ENCODE results near the gene ZC3HAV1L. TPM values are rescaled to one million over a fixed set of nuclear protein-coding genes. Genes with fewer than 3 reads are reported as not detected.
"Not testable (repeated sequence)": the region's sequence is repeated elsewhere in the genome, so short reads cannot be mapped to it uniquely, and the experiment has no call there.

ZC3HAV1L gene
- total RNA-seq, 1 experiment from 2014 or later = 11.8 TPM

DNA sequence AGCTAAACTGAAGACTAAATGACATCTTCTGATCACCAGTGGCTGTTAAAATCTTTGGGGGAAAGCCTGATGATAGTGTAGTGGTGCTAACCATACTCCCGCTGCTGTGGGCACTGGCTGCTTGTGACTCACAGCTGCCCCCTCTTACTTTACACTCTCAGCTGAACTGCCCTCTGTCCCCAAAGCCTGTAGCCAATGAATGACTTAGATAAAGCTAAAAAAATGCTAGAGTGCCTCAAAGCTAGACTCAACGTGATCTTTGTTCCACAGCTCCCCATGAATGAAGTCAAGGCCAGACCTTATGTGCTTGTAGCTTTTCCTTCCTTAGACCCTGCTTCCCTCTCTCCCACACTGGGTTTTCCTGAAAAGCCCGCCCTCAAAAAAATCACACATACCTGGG, 6.5 kb downstream of the ZC3HAV1L start:
- DNase-seq (ENCODE audit: low read depth, low spot score) (no peak), ATAC-seq (no peak)
- no TSS peak for BruUV-seq (replicated peaks)
- H3K9me2 ChIP-seq (ENCODE audit: insufficient read depth) = no peaks in the 10 kb centered on the region
- H2AFZ ChIP-seq (ENCODE audit: low read depth, low read length, poor library complexity, severe bottlenecking) = no peak overlapping the region
- ChIA-PET RAD21 (ENCODE audit: low non-redundant PET in 1 of 2, low total read pairs in 2 of 2, uncharacterized antibody in 2 of 2, unreplicated experiment in 2 of 2) (no interaction called here), CTCF (no interaction called here), POLR2A (no interaction called here)
- H3K4me2 ChIP-seq (ENCODE audit: low read length) = no peak overlapping the region
- no peaks in the 10 kb centered on the region for H3K9me3 ChIP-seq (ENCODE audit: control insufficient read depth in 1 of 2, insufficient read depth in 1 of 2, low read depth in 1 of 2, low read length in 2 of 2)
- peaks cover 33% of the 10 kb centered on the region for H3K79me2 ChIP-seq (ENCODE audit: insufficient read depth, low read length)
- no peak overlapping the region for H3K27ac ChIP-seq (ENCODE audit: low read depth, low read length)
- H4K20me1 ChIP-seq (ENCODE audit: insufficient read depth) = no peaks in the 10 kb centered on the region
- TF ChIP-seq ZFX (IDR thresholded peaks at IDR 0.05) (no peak), TCF7L2 (IDR thresholded peaks at IDR 0.05; ENCODE audit: borderline replicate concordance, extremely low read depth, insufficient read depth, insufficient read length) (no peak), POLR2A (IDR thresholded peaks at IDR 0.05; ENCODE audit: borderline replicate concordance, extremely low read depth, insufficient read depth, insufficient read length) (no peak), YY1 (IDR thresholded peaks at IDR 0.05; ENCODE audit: extremely low read depth, insufficient replicate concordance, low read depth, low read length) (no peak), EZH2phosphoT487 (IDR thresholded peaks at IDR 0.05; ENCODE audit: borderline replicate concordance) (no peak), SRF (IDR thresholded peaks at IDR 0.05; ENCODE audit: low read depth) (no peak)
- TF ChIP-seq, protein P1, sequence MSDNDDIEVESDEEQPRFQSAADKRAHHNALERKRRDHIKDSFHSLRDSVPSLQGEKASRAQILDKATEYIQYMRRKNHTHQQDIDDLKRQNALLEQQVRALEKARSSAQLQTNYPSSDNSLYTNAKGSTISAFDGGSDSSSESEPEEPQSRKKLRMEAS (IDR thresholded peaks at IDR 0.05) = no peak
- peaks cover 40 to 69% of the 10 kb centered on the region in 2 experiments for H3K36me3 ChIP-seq (ENCODE audit: control insufficient read depth in 1 of 2, insufficient read depth in 2 of 2, low read length in 2 of 2)
- H3K9ac ChIP-seq (ENCODE audit: low read length) = no peak overlapping the region
- intact Hi-C loops (cut with micrococcal nuclease) = no loop called here
- peaks cover 2 to 4% of the 10 kb centered on the region in 2 experiments; a peak in 3 of 4 replicates for H3K4me1 ChIP-seq (ENCODE audit: control insufficient read depth in 1 of 2, insufficient read depth in 2 of 2, low read length in 2 of 2)
- no peak overlapping the region for H3K4me3 ChIP-seq (replicated peaks in 1 of 2; ENCODE audit: low read depth in 1 of 2, low read length in 2 of 2)
- no peaks in the 10 kb centered on the region for H3K27me3 ChIP-seq (ENCODE audit: insufficient read depth, low read length)

DNA sequence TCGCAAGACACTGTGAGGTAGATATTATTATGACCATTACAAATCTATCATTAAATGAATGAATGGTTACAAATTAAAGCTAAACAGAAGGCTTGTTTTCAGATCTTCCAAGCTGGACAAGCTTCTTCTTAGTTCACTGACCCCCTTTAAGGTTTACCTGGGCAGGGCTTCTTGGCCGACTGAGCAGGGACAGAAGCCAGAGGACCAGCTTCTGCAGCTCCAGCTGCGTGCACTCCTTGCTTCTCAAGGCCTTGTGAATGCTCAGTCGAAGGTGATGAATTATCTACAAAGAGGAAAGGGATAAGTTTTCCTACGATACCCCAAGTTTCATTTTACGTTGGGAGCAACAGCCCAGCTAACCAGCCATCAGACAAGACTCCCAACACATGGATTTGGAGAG, 9.3 kb downstream of the ZC3HAV1L start:
- POLR2A ChIA-PET = no interaction called here

DNA sequence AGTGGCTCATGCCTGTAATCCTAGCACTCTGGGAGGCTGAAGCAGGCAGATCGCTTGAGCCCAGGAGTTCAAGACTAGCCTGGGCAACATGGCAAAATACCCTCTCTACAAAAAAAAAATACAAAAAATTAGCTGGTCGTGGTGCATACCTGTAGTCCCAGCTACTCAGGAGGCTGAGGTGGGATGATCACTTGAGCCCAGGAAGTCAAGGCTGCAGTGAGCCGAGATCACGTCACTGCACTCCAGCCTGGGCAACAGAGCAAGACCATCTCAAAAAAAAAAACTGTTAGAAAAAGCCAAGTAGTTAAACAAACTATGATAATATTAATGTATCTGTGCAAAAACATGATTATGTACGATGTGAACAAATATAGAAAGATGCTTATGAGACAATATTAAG, 10.0 kb downstream of the ZC3HAV1L start:
- H3K36me3 ChIP-seq (ENCODE audit: control insufficient read depth in 1 of 2, insufficient read depth in 2 of 2, low read length in 2 of 2) = peaks cover 55 to 58% of the 10 kb centered on the region in 2 experiments
- ATAC-seq; H3K4me2 ChIP-seq (ENCODE audit: low read length); H3K4me3 ChIP-seq (replicated peaks in 1 of 2; ENCODE audit: low read depth in 1 of 2, low read length in 2 of 2); H3K9me2 ChIP-seq (ENCODE audit: insufficient read depth); H3K4me1 ChIP-seq (ENCODE audit: control insufficient read depth in 1 of 2, insufficient read depth in 2 of 2, low read length in 2 of 2); intact Hi-C loops (cut with micrococcal nuclease); POLR2A ChIA-PET; H3K27me3 ChIP-seq (ENCODE audit: insufficient read depth, low read length); H4K20me1 ChIP-seq (ENCODE audit: insufficient read depth); H3K9ac ChIP-seq (ENCODE audit: low read length); BruUV-seq (replicated peaks); H3K27ac ChIP-seq (ENCODE audit: low read depth, low read length); H2AFZ ChIP-seq (ENCODE audit: low read depth, low read length, poor library complexity, severe bottlenecking); DNase-seq (ENCODE audit: low read depth, low spot score); RAD21 ChIA-PET (ENCODE audit: low non-redundant PET in 1 of 2, low total read pairs in 2 of 2, uncharacterized antibody in 2 of 2, unreplicated experiment in 2 of 2); H3K9me3 ChIP-seq (ENCODE audit: control insufficient read depth in 1 of 2, insufficient read depth in 1 of 2, low read depth in 1 of 2, low read length in 2 of 2); H3K79me2 ChIP-seq (ENCODE audit: insufficient read depth, low read length): not testable (repeated sequence)
- CTCF ChIA-PET = interaction anchor here (1.1 to 1.8 kb wide), 2 partner anchors 9 to 49 kb away, joined by 3 to 8 read pairs; no protein-coding TSS in a partner anchor

More for the DNA sequence above, 9.3 kb downstream of the ZC3HAV1L start:
- peaks cover 14% of the 10 kb centered on the region; the same call in 1 of the 2 replicates for H3K79me2 ChIP-seq (ENCODE audit: insufficient read depth, low read length)
- peaks cover 51 to 62% of the 10 kb centered on the region in 2 experiments for H3K36me3 ChIP-seq (ENCODE audit: control insufficient read depth in 1 of 2, insufficient read depth in 2 of 2, low read length in 2 of 2)
- no peak for DNase-seq (ENCODE audit: low read depth, low spot score)
- ChIA-PET RAD21 (ENCODE audit: low non-redundant PET in 1 of 2, low total read pairs in 2 of 2, uncharacterized antibody in 2 of 2, unreplicated experiment in 2 of 2) (no interaction called here), CTCF (interaction anchor here (1.1 to 1.8 kb wide), 2 partner anchors 9 to 48 kb away, joined by 3 to 8 read pairs; no protein-coding TSS in a partner anchor)
- H3K9ac ChIP-seq (ENCODE audit: low read length) = no peak overlapping the region
- no peak overlapping the region for H3K4me3 ChIP-seq (replicated peaks in 1 of 2; ENCODE audit: low read depth in 1 of 2, low read length in 2 of 2)
- no peak overlapping the region for H3K4me2 ChIP-seq (ENCODE audit: low read length)
- no peak for TF ChIP-seq SP1 (IDR thresholded peaks at IDR 0.05; ENCODE audit: low read depth)
- no peak for TF ChIP-seq SRF (IDR thresholded peaks at IDR 0.05; ENCODE audit: low read depth)
- H3K4me1 ChIP-seq (ENCODE audit: control insufficient read depth in 1 of 2, insufficient read depth in 2 of 2, low read length in 2 of 2) = no peaks in the 10 kb centered on the region
- intact Hi-C loops (cut with micrococcal nuclease) = no loop called here
- H4K20me1 ChIP-seq (ENCODE audit: insufficient read depth) = no peaks in the 10 kb centered on the region
- H3K9me3 ChIP-seq (ENCODE audit: control insufficient read depth in 1 of 2, insufficient read depth in 1 of 2, low read depth in 1 of 2, low read length in 2 of 2) = no peaks in the 10 kb centered on the region
- BruUV-seq (replicated peaks) = no TSS peak
- ATAC-seq = no peak
- no peaks in the 10 kb centered on the region for H3K27me3 ChIP-seq (ENCODE audit: insufficient read depth, low read length)
- H3K27ac ChIP-seq (ENCODE audit: low read depth, low read length) = no peak overlapping the region
- H2AFZ ChIP-seq (ENCODE audit: low read depth, low read length, poor library complexity, severe bottlenecking) = no peak overlapping the region
- H3K9me2 ChIP-seq (ENCODE audit: insufficient read depth) = no peaks in the 10 kb centered on the region
